Progenitor cell of endocrine pancreas (in vitro differentiated cells): ENCODE data around the gene MACROD2. TPM values are rescaled to one million over a fixed set of nuclear protein-coding genes. Genes with fewer than 3 reads are reported as not detected.

Experiments
- DNase-seq: peaks from one replicate; pipeline ENCODE4 v3.0.0; 2021; ENCODE audit warnings: low spot score; ENCODE audit not compliant: unreplicated experiment
- H3K27ac Mint-ChIP-seq: 2 replicates; pipeline ENCODE4 v1.8.0; 2021; ENCODE audit warnings: mild to moderate bottlenecking, moderate library complexity, mixed read lengths
- H3K27me3 Mint-ChIP-seq: 2 replicates; pipeline ENCODE4 v1.8.0; 2021; ENCODE audit warnings: mixed read lengths
- H3K36me3 Mint-ChIP-seq: 2 replicates; pipeline ENCODE4 v1.8.0; 2022; ENCODE audit warnings: mixed read lengths; ENCODE audit not compliant: insufficient read depth
- H3K4me1 Mint-ChIP-seq: 2 replicates; pipeline ENCODE4 v1.8.0; 2021; ENCODE audit warnings: low read depth, mixed read lengths
- H3K4me3 Mint-ChIP-seq: 2 replicates; pipeline ENCODE4 v1.8.0; 2021; ENCODE audit warnings: low read depth, mild to moderate bottlenecking, moderate library complexity, mixed read lengths
- H3K9me3 Mint-ChIP-seq: 2 replicates; pipeline ENCODE4 v1.8.0; 2021; ENCODE audit warnings: low read depth, mixed read lengths
- total RNA-seq: library from RNA; stranded (reverse); gene quantifications from 2 replicates; pipeline ENCODE4 v1.2.1, GENCODE V29; 2021
- TF ChIP-seq, protein P1 (sequence below): fragments of 200-600 bp; sonication (generic); IDR thresholded peaks from one replicate; pipeline ENCODE4 v1.5.0; 2021; ENCODE audit warnings: antibody characterized with exemption, mild to moderate bottlenecking; ENCODE audit not compliant: unreplicated experiment

The MACROD2 gene
- total RNA-seq, 1 donor from 2014 or later: 7.6 TPM

DNA sequence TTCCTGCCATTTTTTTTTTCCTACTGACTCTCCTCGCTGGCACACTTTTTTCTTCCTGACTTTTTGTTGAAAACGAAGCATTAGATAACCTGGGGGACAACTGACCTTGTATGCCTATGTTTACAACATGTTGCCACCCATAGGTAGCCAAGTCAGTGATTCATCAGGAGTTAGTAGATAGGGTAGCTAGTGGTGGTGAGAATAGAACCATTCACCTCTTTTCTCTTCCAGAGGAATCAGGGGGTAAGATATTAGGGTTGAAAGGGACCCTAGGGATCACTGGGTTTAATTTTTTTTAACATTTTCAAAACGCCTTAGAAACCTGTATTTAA, 770.0 kb downstream of the MACROD2 start:
- Mint-ChIP-seq H3K27ac (peak overlapping the region; percentile 34), H3K36me3 (no peaks in the 10 kb centered on the region), H3K27me3 (peaks cover 6% of the 10 kb centered on the region), H3K9me3 (no peaks in the 10 kb centered on the region), H3K4me1 (no peaks in the 10 kb centered on the region), H3K4me3 (no peak overlapping the region)
- TF ChIP-seq, protein P1, sequence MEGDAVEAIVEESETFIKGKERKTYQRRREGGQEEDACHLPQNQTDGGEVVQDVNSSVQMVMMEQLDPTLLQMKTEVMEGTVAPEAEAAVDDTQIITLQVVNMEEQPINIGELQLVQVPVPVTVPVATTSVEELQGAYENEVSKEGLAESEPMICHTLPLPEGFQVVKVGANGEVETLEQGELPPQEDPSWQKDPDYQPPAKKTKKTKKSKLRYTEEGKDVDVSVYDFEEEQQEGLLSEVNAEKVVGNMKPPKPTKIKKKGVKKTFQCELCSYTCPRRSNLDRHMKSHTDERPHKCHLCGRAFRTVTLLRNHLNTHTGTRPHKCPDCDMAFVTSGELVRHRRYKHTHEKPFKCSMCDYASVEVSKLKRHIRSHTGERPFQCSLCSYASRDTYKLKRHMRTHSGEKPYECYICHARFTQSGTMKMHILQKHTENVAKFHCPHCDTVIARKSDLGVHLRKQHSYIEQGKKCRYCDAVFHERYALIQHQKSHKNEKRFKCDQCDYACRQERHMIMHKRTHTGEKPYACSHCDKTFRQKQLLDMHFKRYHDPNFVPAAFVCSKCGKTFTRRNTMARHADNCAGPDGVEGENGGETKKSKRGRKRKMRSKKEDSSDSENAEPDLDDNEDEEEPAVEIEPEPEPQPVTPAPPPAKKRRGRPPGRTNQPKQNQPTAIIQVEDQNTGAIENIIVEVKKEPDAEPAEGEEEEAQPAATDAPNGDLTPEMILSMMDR: no peak
- DNase-seq: no peak

DNA sequence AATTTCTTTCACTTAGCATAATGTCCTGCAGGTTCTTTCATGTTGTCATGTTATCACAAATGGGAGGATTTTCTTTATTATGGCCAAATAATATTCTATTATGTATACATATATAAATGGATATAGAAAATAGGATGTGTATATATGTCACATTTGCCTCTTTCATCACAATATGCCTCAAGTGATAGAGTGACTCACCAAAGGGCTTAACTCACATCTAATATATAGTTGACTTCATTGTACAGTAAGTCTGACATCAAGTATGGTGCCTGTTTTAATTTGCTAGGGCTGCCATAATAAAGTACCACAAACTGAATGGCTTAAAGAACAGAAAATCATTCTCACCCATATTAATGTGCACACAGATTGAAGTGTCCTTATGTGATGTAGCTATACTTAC, 778.2 kb downstream of the MACROD2 start:
- H3K27me3 Mint-ChIP-seq: no peaks in the 10 kb centered on the region

DNA sequence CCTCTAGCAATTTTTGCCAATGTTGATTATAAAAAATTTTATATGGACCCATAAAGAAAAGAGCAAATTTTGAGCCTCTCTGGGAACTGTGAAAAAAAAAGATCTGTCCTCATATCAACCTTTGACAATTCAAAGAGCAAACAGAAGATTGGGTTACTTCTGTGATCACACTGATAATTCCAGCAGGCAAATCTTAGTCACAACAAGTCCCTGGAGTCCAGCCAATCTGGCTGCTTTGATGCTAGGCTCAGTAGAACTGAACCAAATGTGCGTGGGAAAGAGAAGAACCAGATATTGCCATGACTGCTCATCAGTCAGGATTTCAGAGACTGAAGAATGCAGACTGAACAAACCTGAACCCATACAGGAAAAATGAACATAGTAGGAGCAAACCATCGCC, 780.5 kb downstream of the MACROD2 start:
- Mint-ChIP-seq H3K4me3 (no peak overlapping the region), H3K27ac (no peak overlapping the region), H3K4me1 (no peaks in the 10 kb centered on the region), H3K36me3 (no peaks in the 10 kb centered on the region), H3K27me3 (no peaks in the 10 kb centered on the region), H3K9me3 (peaks cover 8% of the 10 kb centered on the region)
- TF ChIP-seq, protein P1: no peak
- no peak for DNase-seq

More for the DNA sequence above, 778.2 kb downstream of the MACROD2 start:
- TF ChIP-seq, protein P1: no peak
- H3K4me1 Mint-ChIP-seq: no peaks in the 10 kb centered on the region
- H3K4me3 Mint-ChIP-seq: no peak overlapping the region
- DNase-seq: no peak
- H3K27ac Mint-ChIP-seq: no peak overlapping the region
- H3K9me3 Mint-ChIP-seq: peaks cover 8% of the 10 kb centered on the region
- H3K36me3 Mint-ChIP-seq: no peaks in the 10 kb centered on the region

DNA sequence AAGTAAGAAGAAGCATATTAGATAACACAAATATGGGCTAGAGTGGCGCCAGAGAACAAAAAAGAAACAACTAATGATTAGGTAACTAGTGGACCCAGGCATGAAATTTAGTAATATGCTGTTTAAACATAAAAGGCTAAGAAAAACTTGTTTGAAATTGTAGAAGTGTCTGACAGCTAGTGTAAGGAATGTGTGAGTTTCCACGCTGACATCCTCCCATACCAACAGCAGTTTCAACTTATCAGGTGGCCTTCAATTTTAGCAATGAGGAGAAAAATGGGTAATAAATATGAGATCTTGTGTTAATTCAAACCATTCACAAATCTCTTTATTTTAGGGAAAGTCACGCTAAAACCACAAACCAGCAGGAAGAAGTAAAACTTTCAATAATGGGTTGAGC, 782.3 kb downstream of the MACROD2 start:
- Mint-ChIP-seq H3K4me1 (peaks cover under 1% of the 10 kb centered on the region), H3K27ac (no peak overlapping the region), H3K4me3 (no peak overlapping the region), H3K9me3 (peaks cover 2% of the 10 kb centered on the region), H3K27me3 (no peaks in the 10 kb centered on the region), H3K36me3 (no peaks in the 10 kb centered on the region)
- TF ChIP-seq, protein P1: no peak
- DNase-seq: no peak

DNA sequence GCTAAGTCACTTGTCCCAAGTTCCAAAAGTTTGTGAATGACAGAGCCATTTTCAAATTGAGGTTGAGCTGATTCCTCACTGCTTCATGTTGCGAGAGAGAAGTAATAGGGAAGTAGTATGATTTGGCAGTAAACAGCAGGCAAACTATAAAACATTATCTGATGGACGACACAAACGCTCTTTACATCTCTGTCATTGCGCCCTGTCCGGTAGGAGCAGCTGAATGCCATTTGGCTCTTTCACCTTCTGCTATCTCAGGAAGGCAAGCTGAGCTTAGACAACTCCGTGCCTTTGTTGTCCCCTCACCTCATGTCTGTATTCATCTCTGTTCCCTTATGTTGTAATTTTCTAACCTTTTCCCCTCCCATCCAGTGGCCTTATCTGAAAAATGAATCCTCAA, 782.8 kb downstream of the MACROD2 start:
- H3K9me3 Mint-ChIP-seq: no peaks in the 10 kb centered on the region
- no peaks in the 10 kb centered on the region for H3K36me3 Mint-ChIP-seq

More for the DNA sequence above, 782.8 kb downstream of the MACROD2 start:
- H3K27ac Mint-ChIP-seq: no peak overlapping the region
- H3K4me1 Mint-ChIP-seq: peaks cover 3% of the 10 kb centered on the region
- TF ChIP-seq, protein P1: no peak
- no peak for DNase-seq
- no peak overlapping the region for H3K4me3 Mint-ChIP-seq
- no peaks in the 10 kb centered on the region for H3K27me3 Mint-ChIP-seq
